CD4-positive, alpha-beta T cell (primary cell): ENCODE measurements around the gene COL6A2. TPM values are rescaled to one million over a fixed set of nuclear protein-coding genes. Genes with fewer than 3 reads are reported as not detected.

Experiments used
- ATAC-seq: fragments of 200-7000 bp; cut with Tn5 transposase; one replicate; pipeline ENCODE4 v1.10.0; 2022; ENCODE audit warnings: mild to moderate bottlenecking; ENCODE audit not compliant: poor library complexity
- CTCF ChIA-PET: fragments of 350-600 bp; sonication (Branson Sonifier 250); formaldehyde crosslinking; loops from one replicate; lab custom pipeline; 2021; ENCODE audit warnings: antibody characterized with exemption, inconsistent platforms; lab: Charles Lee
- POLR2A ChIA-PET: fragments of 350-600 bp; sonication (Branson Sonifier 250); formaldehyde crosslinking; loops from one replicate; lab custom pipeline; 2021; ENCODE audit warnings: antibody characterized with exemption, inconsistent platforms; lab: Charles Lee
- DNase-seq, 14 experiments: peaks; one replicate each; pipeline ENCODE4 v3.0.0-alpha.2; 2013 to 2020; ENCODE audit warnings: mixed read lengths in 2 of 14
- H3K27ac ChIP-seq, 2 donors: one replicate each; pipeline versions ENCODE4 v1.5.1 to v1.7.0; 2013; ENCODE audit warnings: low read length in 2 of 2, low read depth in 1 of 2, mild to moderate bottlenecking in 1 of 2
- H3K27me3 ChIP-seq, 2 experiments: 1 replicate in 1 of 2; 2 replicates in 1 of 2; pipeline versions ENCODE4 v1.6.1 to v1.7.0; 2013; ENCODE audit warnings: low read length in 2 of 2, control low read depth in 1 of 2, mild to moderate bottlenecking in 1 of 2, moderate library complexity in 1 of 2; ENCODE audit not compliant: insufficient read depth in 2 of 2, control insufficient read depth in 1 of 2
- H3K36me3 ChIP-seq: one replicate; pipeline ENCODE4 v1.6.1; 2013; ENCODE audit warnings: low read length, control low read depth; ENCODE audit not compliant: insufficient read depth
- H3K4me1 ChIP-seq: one replicate; pipeline ENCODE4 v1.6.1; 2013; ENCODE audit warnings: low read length, control low read depth; ENCODE audit not compliant: insufficient read depth
- H3K4me3 ChIP-seq: one replicate; pipeline ENCODE4 v1.5.1; 2013; ENCODE audit warnings: mild to moderate bottlenecking, low read length, moderate library complexity
- H3K9me3 ChIP-seq, 2 experiments: 1 replicate in 1 of 2; 2 replicates in 1 of 2; pipeline versions ENCODE4 v1.6.1 to v1.7.0; 2013; ENCODE audit warnings: low read length in 2 of 2, mild to moderate bottlenecking in 2 of 2, control low read depth in 1 of 2, moderate library complexity in 1 of 2; ENCODE audit not compliant: control insufficient read depth in 1 of 2, insufficient read depth in 1 of 2
- H3K27ac Mint-ChIP-seq: one replicate; pipeline ENCODE4 v1.8.0; 2020; ENCODE audit warnings: mixed read lengths
- H3K27me3 Mint-ChIP-seq: one replicate; pipeline ENCODE4 v1.8.0; 2021; ENCODE audit warnings: mixed read lengths
- H3K36me3 Mint-ChIP-seq: one replicate; pipeline ENCODE4 v1.8.0; 2021; ENCODE audit warnings: low read depth, mixed read lengths
- H3K4me1 Mint-ChIP-seq: one replicate; pipeline ENCODE4 v1.8.0; 2021; ENCODE audit warnings: low read depth, mixed read lengths
- H3K4me3 Mint-ChIP-seq: one replicate; pipeline ENCODE4 v1.8.0; 2020; ENCODE audit warnings: mild to moderate bottlenecking, mixed read lengths
- H3K9me3 Mint-ChIP-seq: one replicate; pipeline ENCODE4 v1.8.0; 2020; ENCODE audit warnings: mixed read lengths
- intact Hi-C, 2 experiments: fragments of 100-400 bp; cut with DNase I in 1 of 2; cut with micrococcal nuclease in 1 of 2; formaldehyde crosslinking; loops; one replicate each; pipeline versions ENCODE4 v1.15.1 to v1.9.0; 2023 to 2025; cut with DNase I, micrococcal nuclease
- total RNA-seq, 174 experiments: library from RNA in 2 of 174; stranded (reverse) in 2 of 174; gene quantifications; one replicate each; pipeline ENCODE4 v1.2.3 and lab custom pipeline; 2021 to 2026
- TF ChIP-seq, protein P1 (sequence below): fragments of 200-600 bp; IDR thresholded peaks from one replicate; pipeline ENCODE4 v1.8.0; 2022; ENCODE audit warnings: antibody characterized with exemption, mild to moderate bottlenecking

Gene COL6A2
- total RNA-seq, 2 experiments from 2014 or later = 24.1 to 26.4 TPM

DNA sequence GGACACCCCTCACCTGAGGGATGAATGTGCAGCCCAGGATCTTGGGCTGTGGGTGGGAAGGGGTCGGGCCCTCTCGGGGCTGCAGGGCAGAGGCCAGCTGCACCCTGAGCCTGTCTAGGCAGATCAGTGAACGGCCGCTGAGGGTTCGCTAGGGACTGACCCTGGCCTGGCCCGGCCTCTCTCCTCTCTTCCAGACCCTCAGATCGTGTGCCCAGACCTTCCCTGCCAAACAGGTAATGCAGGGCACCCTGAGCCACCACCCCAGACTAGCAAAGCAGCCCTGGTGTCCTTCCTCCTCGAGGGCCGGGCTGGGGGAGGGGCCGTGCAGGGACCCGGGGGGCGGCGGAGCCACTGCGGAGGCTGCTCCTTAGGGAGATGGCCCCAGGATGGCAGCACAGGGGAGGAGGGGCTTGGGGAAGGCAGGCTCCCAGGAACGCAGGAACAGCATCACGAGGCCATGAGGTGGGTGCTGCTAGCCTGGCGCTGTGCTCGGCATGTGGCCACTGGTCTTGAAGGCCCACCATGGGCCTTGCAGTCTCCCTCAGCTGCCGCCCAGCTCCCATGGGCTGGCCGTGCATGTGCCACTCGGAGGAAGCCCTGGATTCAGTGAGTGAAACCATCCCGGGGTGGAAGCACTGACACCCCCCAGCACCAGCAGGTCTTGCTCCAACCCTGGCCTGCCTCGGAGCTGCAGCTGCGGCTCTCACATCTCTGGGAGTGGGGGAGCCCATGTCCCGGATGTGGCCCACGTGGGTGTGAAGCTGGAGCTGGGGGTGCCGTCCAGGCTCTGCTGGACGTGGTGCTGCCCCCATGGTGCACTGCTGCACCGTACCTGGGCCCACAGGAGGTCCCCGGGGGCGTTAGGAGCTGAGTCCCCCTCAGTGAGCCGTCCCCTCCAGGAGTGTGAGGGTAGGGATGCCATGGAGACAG, 28.7 kb downstream of the COL6A2 start:
- no peak overlapping the region for H3K27ac Mint-ChIP-seq
- no peaks in the 10 kb centered on the region for H3K36me3 Mint-ChIP-seq
- ChIA-PET CTCF (no interaction called here), POLR2A (no interaction called here)
- H3K36me3 ChIP-seq = no peaks in the 10 kb centered on the region
- no peak overlapping the region for H3K27ac ChIP-seq
- no peak overlapping the region for H3K4me3 Mint-ChIP-seq
- TF ChIP-seq, protein P1, sequence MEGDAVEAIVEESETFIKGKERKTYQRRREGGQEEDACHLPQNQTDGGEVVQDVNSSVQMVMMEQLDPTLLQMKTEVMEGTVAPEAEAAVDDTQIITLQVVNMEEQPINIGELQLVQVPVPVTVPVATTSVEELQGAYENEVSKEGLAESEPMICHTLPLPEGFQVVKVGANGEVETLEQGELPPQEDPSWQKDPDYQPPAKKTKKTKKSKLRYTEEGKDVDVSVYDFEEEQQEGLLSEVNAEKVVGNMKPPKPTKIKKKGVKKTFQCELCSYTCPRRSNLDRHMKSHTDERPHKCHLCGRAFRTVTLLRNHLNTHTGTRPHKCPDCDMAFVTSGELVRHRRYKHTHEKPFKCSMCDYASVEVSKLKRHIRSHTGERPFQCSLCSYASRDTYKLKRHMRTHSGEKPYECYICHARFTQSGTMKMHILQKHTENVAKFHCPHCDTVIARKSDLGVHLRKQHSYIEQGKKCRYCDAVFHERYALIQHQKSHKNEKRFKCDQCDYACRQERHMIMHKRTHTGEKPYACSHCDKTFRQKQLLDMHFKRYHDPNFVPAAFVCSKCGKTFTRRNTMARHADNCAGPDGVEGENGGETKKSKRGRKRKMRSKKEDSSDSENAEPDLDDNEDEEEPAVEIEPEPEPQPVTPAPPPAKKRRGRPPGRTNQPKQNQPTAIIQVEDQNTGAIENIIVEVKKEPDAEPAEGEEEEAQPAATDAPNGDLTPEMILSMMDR = no peak
- H3K4me1 ChIP-seq = no peaks in the 10 kb centered on the region
- intact Hi-C loops = no loop called here
- peaks cover 0 to 4% of the 10 kb centered on the region in 2 experiments for H3K9me3 ChIP-seq
- no peaks in the 10 kb centered on the region for H3K4me1 Mint-ChIP-seq
- H3K4me3 ChIP-seq = no peak overlapping the region
- no peaks in the 10 kb centered on the region for H3K9me3 Mint-ChIP-seq
- DNase-seq (peak in 1 of 14 experiments; percentile 2), ATAC-seq (no peak)
- no peaks in the 10 kb centered on the region for H3K27me3 ChIP-seq
- H3K27me3 Mint-ChIP-seq = no peaks in the 10 kb centered on the region

GRCh38 chr21:46127239-46128105, 29.6 kb downstream of the COL6A2 start:
- no peaks in the 10 kb centered on the region for H3K36me3 Mint-ChIP-seq
- POLR2A ChIA-PET = no interaction called here
- H3K4me1 Mint-ChIP-seq = no peaks in the 10 kb centered on the region
- no peak overlapping the region for H3K4me3 Mint-ChIP-seq
- ATAC-seq (no peak), DNase-seq (no peak)
- no peak overlapping the region for H3K27ac Mint-ChIP-seq
- Histone ChIP-seq H3K27me3 (no peaks in the 10 kb centered on the region), H3K36me3 (no peaks in the 10 kb centered on the region), H3K27ac (no peak overlapping the region), H3K4me3 (no peak overlapping the region), H3K4me1 (no peaks in the 10 kb centered on the region), H3K9me3 (peaks cover 0 to 4% of the 10 kb centered on the region in 2 experiments)
- intact Hi-C loops = no loop called here
- H3K27me3 Mint-ChIP-seq = no peaks in the 10 kb centered on the region
- no peaks in the 10 kb centered on the region for H3K9me3 Mint-ChIP-seq
- TF ChIP-seq, protein P1 = no peak
- CTCF ChIA-PET = no interaction called here

DNA sequence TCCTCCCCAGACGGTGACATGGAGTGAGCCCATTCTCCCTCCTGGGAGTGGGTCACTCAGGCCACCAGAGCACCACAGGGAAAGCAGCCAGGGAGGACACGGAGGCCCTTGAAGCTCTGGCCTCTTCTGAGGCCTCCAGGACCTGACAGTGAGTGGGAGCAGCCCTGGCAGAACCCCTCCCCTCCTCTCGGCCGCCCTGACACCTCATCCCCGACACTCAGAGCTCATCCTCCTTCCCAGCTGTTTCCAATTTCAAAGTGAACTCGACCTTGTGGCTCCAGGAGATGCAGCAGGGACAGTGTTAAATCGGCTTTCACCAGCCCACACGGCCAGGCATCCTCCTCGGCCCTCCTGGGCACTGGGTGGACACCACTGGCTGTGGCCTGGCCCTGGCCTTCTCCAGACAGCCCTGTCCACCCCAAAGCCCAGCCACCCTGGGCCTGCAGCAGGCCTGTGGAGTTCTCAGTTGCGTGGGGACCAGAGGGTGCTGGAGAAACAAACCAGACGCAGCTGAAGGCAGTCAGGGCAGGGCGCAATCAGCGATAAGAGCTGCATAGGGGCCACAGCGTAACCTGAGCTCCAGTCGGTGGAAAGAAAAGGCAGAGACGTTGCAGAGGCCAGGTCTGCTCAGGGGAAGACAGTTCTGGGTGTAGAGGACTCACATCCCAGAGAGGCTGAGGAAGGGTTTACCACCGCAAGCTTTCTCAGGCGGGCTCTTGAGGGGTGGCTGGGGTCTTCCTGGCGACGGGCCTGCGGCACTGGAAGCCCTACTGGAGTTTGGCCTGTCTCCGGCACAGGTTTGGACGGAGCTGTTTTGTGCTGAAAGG, 30.4 kb downstream of the COL6A2 start:
- CTCF ChIA-PET = no interaction called here
- Histone ChIP-seq H3K9me3 (peaks cover 0 to 4% of the 10 kb centered on the region in 2 experiments), H3K36me3 (no peaks in the 10 kb centered on the region), H3K4me1 (no peaks in the 10 kb centered on the region), H3K4me3 (no peak overlapping the region), H3K27ac (no peak overlapping the region), H3K27me3 (no peaks in the 10 kb centered on the region)
- Mint-ChIP-seq H3K36me3 (no peaks in the 10 kb centered on the region), H3K9me3 (no peaks in the 10 kb centered on the region), H3K27me3 (no peaks in the 10 kb centered on the region), H3K4me3 (no peak overlapping the region), H3K4me1 (no peaks in the 10 kb centered on the region), H3K27ac (no peak overlapping the region)
- DNase-seq (no peak), ATAC-seq (no peak)
- POLR2A ChIA-PET = no interaction called here
- TF ChIP-seq, protein P1 = no peak
- intact Hi-C loops = no loop called here
